ENCODE data around the gene MDC1.

Gene MDC1

DNA sequence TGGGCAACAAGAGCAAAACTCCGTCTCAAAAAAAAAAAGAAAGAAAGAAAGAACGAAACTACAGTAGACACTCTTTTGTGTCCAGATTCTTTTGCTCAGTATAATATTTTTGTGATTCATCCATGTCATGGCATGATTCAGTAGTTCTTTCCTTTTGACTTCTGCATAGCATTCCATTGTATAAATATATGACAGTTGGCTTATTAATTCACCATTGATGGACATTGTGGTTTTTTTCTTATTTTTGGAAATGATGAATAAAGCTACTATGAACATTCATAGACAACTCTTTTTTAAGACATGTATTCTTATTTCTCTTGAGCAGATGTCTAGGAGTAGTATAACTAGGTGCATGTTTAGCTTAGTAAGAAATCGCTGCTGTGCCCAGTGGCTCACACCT, 37.5 kb upstream of the MDC1 start:
- Histone ChIP-seq H3K27me3 (ENCODE audit: control insufficient read depth, low read length) (peaks cover 11% of the 10 kb centered on the region; the same call in 1 of the 2 replicates), H3K4me1 (ENCODE audit: control insufficient read depth, low read length) (no peaks in the 10 kb centered on the region), H3K27ac (ENCODE audit: low read depth, low read length) (no peak overlapping the region), H3K9me3 (ENCODE audit: control insufficient read depth, insufficient read depth, low read length) (no peaks in the 10 kb centered on the region), H3K36me3 (ENCODE audit: control insufficient read depth, low read length) (no peaks in the 10 kb centered on the region), H3K79me2 (ENCODE audit: control insufficient read depth, low read length) (no peaks in the 10 kb centered on the region), H3K4me2 (ENCODE audit: low read length) (no peak overlapping the region), H3K9me2 (replicated peaks; ENCODE audit: control insufficient read depth, low read length) (no peaks in the 10 kb centered on the region), H3F3A (ENCODE audit: control insufficient read depth, insufficient read depth) (no peaks in the 10 kb centered on the region), H3K4me3 (ENCODE audit: low read length) (no peak overlapping the region), H4K20me1 (ENCODE audit: control insufficient read depth, insufficient read depth, low read depth, low read length) (no peaks in the 10 kb centered on the region)
- TF ChIP-seq EZH2phosphoT487 (IDR thresholded peaks at IDR 0.05; ENCODE audit: borderline replicate concordance, low read length), result no peak
- TF ChIP-seq, protein P1, sequence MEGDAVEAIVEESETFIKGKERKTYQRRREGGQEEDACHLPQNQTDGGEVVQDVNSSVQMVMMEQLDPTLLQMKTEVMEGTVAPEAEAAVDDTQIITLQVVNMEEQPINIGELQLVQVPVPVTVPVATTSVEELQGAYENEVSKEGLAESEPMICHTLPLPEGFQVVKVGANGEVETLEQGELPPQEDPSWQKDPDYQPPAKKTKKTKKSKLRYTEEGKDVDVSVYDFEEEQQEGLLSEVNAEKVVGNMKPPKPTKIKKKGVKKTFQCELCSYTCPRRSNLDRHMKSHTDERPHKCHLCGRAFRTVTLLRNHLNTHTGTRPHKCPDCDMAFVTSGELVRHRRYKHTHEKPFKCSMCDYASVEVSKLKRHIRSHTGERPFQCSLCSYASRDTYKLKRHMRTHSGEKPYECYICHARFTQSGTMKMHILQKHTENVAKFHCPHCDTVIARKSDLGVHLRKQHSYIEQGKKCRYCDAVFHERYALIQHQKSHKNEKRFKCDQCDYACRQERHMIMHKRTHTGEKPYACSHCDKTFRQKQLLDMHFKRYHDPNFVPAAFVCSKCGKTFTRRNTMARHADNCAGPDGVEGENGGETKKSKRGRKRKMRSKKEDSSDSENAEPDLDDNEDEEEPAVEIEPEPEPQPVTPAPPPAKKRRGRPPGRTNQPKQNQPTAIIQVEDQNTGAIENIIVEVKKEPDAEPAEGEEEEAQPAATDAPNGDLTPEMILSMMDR (IDR thresholded peaks at IDR 0.05; ENCODE audit: low read depth, low read length, poor library complexity, severe bottlenecking), result no peak

DNA sequence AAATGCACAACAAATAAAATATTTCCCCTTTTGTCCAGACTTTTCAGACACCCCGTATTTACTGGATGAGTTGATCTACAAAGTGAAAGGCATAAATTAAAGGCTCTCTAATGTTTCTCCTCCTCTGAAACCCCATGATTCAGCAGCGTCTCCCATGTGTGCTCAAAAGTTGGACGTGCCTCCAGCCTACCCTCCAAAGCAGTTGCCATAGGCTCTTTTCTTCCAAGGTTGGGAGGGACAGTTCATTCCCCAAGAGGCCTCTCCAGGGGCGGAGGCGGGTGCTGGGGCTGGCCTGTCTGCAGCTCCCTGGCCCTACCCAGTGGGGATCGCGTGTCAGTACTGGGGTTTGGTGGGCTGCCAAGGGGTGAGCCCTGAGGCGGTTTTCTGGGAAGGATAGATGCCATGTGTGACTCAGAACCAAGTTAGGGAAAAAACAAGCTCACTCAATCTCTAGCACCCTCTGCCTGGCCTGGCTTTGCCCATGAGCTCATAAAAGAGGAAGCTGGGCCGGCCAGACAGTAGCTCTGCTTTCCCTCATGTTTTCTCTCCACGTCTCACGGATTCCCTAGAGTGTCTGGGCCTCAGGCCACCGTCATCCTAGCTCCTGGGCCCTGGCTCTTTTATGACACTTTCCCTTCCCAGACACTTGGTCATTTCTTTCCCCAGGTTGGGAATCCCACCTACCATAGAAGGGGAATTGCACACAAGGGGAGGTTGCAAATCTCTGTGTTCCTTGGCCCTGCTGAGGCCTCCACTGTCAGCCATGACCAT, 35.3 kb upstream of the MDC1 start:
- no peak overlapping the region for H3K4me2 ChIP-seq (ENCODE audit: low read length)
- H3K9me2 ChIP-seq (replicated peaks; ENCODE audit: control insufficient read depth, low read length), result no peaks in the 10 kb centered on the region
- no peak overlapping the region for H3K27ac ChIP-seq (ENCODE audit: low read depth, low read length)
- H3K79me2 ChIP-seq (ENCODE audit: control insufficient read depth, low read length), result no peaks in the 10 kb centered on the region
- TF ChIP-seq EZH2phosphoT487 (IDR thresholded peaks at IDR 0.05; ENCODE audit: borderline replicate concordance, low read length), result no peak
- TF ChIP-seq, protein P1 (IDR thresholded peaks at IDR 0.05; ENCODE audit: low read depth, low read length, poor library complexity, severe bottlenecking), result no peak
- H3K9me3 ChIP-seq (ENCODE audit: control insufficient read depth, insufficient read depth, low read length), result no peaks in the 10 kb centered on the region
- H3K36me3 ChIP-seq (ENCODE audit: control insufficient read depth, low read length), result no peaks in the 10 kb centered on the region
- peaks cover 14% of the 10 kb centered on the region for H3K27me3 ChIP-seq (ENCODE audit: control insufficient read depth, low read length)
- no peaks in the 10 kb centered on the region for H3F3A ChIP-seq (ENCODE audit: control insufficient read depth, insufficient read depth)
- no peak overlapping the region for H3K4me3 ChIP-seq (ENCODE audit: low read length)
- H3K4me1 ChIP-seq (ENCODE audit: control insufficient read depth, low read length), result no peaks in the 10 kb centered on the region
- no peaks in the 10 kb centered on the region for H4K20me1 ChIP-seq (ENCODE audit: control insufficient read depth, insufficient read depth, low read depth, low read length)

DNA sequence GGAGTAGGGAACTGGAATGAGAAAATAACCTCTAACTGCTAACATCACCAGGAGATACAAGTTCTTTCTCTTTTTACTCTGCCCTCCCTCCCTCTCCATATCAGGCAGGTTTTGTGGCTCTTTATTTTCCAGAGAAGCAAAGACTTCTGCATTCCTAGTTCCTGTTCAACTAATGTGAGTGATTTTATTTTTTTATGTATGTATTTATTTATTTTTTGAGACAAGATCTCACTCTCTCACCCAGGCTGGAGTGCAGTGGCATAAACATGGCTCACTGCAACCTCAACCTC, 33.2 kb upstream of the MDC1 start:
- Histone ChIP-seq H3K9me3 (ENCODE audit: control insufficient read depth, insufficient read depth, low read length) (no peaks in the 10 kb centered on the region), H3K36me3 (ENCODE audit: control insufficient read depth, low read length) (no peaks in the 10 kb centered on the region), H3K4me2 (ENCODE audit: low read length) (no peak overlapping the region), H3K79me2 (ENCODE audit: control insufficient read depth, low read length) (no peaks in the 10 kb centered on the region), H3K27ac (ENCODE audit: low read depth, low read length) (no peak overlapping the region), H4K20me1 (ENCODE audit: control insufficient read depth, insufficient read depth, low read depth, low read length) (no peaks in the 10 kb centered on the region), H3K4me3 (ENCODE audit: low read length) (no peak overlapping the region), H3F3A (ENCODE audit: control insufficient read depth, insufficient read depth) (no peaks in the 10 kb centered on the region), H3K27me3 (ENCODE audit: control insufficient read depth, low read length) (peaks cover 15% of the 10 kb centered on the region), H3K9me2 (replicated peaks; ENCODE audit: control insufficient read depth, low read length) (no peaks in the 10 kb centered on the region), H3K4me1 (ENCODE audit: control insufficient read depth, low read length) (no peaks in the 10 kb centered on the region)
- TF ChIP-seq, protein P1 (IDR thresholded peaks at IDR 0.05; ENCODE audit: low read depth, low read length, poor library complexity, severe bottlenecking), result no peak
- TF ChIP-seq EZH2phosphoT487 (IDR thresholded peaks at IDR 0.05; ENCODE audit: borderline replicate concordance, low read length), result no peak

All from DOHH2 (cell line).